GM19328 (cell line): ENCODE results near the gene PNMA6E.
"Not testable (repeated sequence)": the region's sequence is repeated elsewhere in the genome, so short reads cannot be mapped to it uniquely, and the experiment has no call there.

Experiments
- ATAC-seq: cut with Tn5 transposase; IDR thresholded peaks from one replicate; pipeline ENCODE4 v1.9.1; 2021; ENCODE audit warnings: mild to moderate bottlenecking, moderate library complexity; ENCODE audit not compliant: unreplicated experiment

Gene PNMA6E

GRCh38 chrX:153409414-153410101 lies 8.4 kb upstream of the PNMA6E start:
- no peak for ATAC-seq

- ATAC-seq, result no peak
Observed at GRCh38 chrX:153408871-153409351, 7.8 kb upstream of the PNMA6E start.

- no peak for ATAC-seq
Observed at GRCh38 chrX:153408221-153408721, 7.1 kb upstream of the PNMA6E start.

- ATAC-seq, result no peak
Observed at GRCh38 chrX:153407736-153408135, 6.6 kb upstream of the PNMA6E start.

GRCh38 chrX:153406903-153407302 lies 5.8 kb upstream of the PNMA6E start:
- no peak for ATAC-seq

GRCh38 chrX:153406011-153406410 lies 4.9 kb upstream of the PNMA6E start:
- ATAC-seq, result no peak

- no peak for ATAC-seq
Observed at GRCh38 chrX:153405426-153405825, 4.3 kb upstream of the PNMA6E start.

- ATAC-seq, result not testable (repeated sequence)
Observed at GRCh38 chrX:153404333-153404732, 3.2 kb upstream of the PNMA6E start.

- ATAC-seq, result no peak
Observed at GRCh38 chrX:153400146-153401132, 711 bp downstream of the PNMA6E start.

GRCh38 chrX:153398275-153398960 lies 2.7 kb downstream of the PNMA6E start:
- ATAC-seq, result no peak

GRCh38 chrX:153397256-153397960 lies 3.7 kb downstream of the PNMA6E start:
- ATAC-seq, result no peak

- ATAC-seq, result no peak
Observed at GRCh38 chrX:153396320-153397195, 4.6 kb downstream of the PNMA6E start.

- no peak for ATAC-seq
Observed at GRCh38 chrX:153395613-153396319, 5.4 kb downstream of the PNMA6E start.

- no peak for ATAC-seq
Observed at GRCh38 chrX:153394612-153395011, 6.5 kb downstream of the PNMA6E start.

GRCh38 chrX:153392642-153393321 lies 8.4 kb downstream of the PNMA6E start:
- ATAC-seq, result no peak

GRCh38 chrX:153389460-153389768 lies 11.7 kb downstream of the PNMA6E start:
- not testable (repeated sequence) for ATAC-seq

GRCh38 chrX:153388722-153389459 lies 12.3 kb downstream of the PNMA6E start:
- ATAC-seq, result no peak
